Panc1 (cell line): ENCODE measurements around the gene SH3PXD2B.

Experiments
- CTCF ChIP-seq: fragments of 450-650 bp; IDR thresholded peaks from 2 replicates; pipeline ENCODE4 v1.5.1; 2017; ENCODE audit warnings: mild to moderate bottlenecking
- POLR2AphosphoS5 ChIP-seq: IDR thresholded peaks from 2 replicates; pipeline ENCODE4 v1.6.1; 2012; ENCODE audit warnings: mild to moderate bottlenecking, low read depth, low read length, moderate library complexity
- REST ChIP-seq, 2 experiments: IDR thresholded peaks; 2 replicates each; pipeline ENCODE4 v1.6.1; 2011 to 2012; ENCODE audit warnings: low read depth in 2 of 2, control low read depth in 1 of 2, low read length in 1 of 2, mild to moderate bottlenecking in 1 of 2, moderate library complexity in 1 of 2; ENCODE audit not compliant: insufficient read depth in 1 of 2

GRCh38 chr5:172502410-172502809, 48.1 kb upstream of the SH3PXD2B start:
- TF ChIP-seq CTCF (no peak), REST (IDR thresholded peaks at IDR 0.05; ENCODE audit: insufficient read depth in 1 of 2, low read depth in 2 of 2, low read length in 1 of 2) (no peak), POLR2AphosphoS5 (no peak)
